Activated T-helper 17 cell treated with anti-CD3 and anti-CD28 coated beads, Interleukin-2, amount 50 U/mL, for 72 hours (primary cell): Measurements from ENCODE around the gene RFX2. TPM values are rescaled to one million over a fixed set of nuclear protein-coding genes. Genes with fewer than 3 reads are reported as not detected.
A peak's percentile ranks its signal among the peaks of the same experiment; 100 is the strongest.

Experiments
- ATAC-seq: fragments of 150-1000 bp; cut with Tn5 transposase; replicated peaks from 2 replicates; pipeline ENCODE4 v1.10.0; 2021; ENCODE audit warnings: mild to moderate bottlenecking, moderate library complexity
- H3K27ac Mint-ChIP-seq: one replicate; pipeline ENCODE4 v1.8.0; 2022; ENCODE audit warnings: mixed read lengths
- H3K27me3 Mint-ChIP-seq: one replicate; pipeline ENCODE4 v1.8.0; 2022; ENCODE audit warnings: mixed read lengths
- H3K36me3 Mint-ChIP-seq: one replicate; pipeline ENCODE4 v1.8.0; 2022; ENCODE audit warnings: low read depth, mild to moderate bottlenecking, mixed read lengths
- H3K4me1 Mint-ChIP-seq: one replicate; pipeline ENCODE4 v1.8.0; 2022; ENCODE audit warnings: mixed read lengths
- H3K4me3 Mint-ChIP-seq: one replicate; pipeline ENCODE4 v1.8.0; 2022; ENCODE audit warnings: mild to moderate bottlenecking, mixed read lengths
- H3K9me3 Mint-ChIP-seq: one replicate; pipeline ENCODE4 v1.8.0; 2022; ENCODE audit warnings: mixed read lengths
- total RNA-seq, 2 donors: library from RNA; stranded (reverse); gene quantifications; one replicate each; pipeline ENCODE4 v1.2.3, GENCODE V29; 2022

RFX2 gene
- 10 to 100 TPM in 1 of 2 donors, 1 to 10 TPM in 1; 9.7 to 20.7 TPM for total RNA-seq

DNA sequence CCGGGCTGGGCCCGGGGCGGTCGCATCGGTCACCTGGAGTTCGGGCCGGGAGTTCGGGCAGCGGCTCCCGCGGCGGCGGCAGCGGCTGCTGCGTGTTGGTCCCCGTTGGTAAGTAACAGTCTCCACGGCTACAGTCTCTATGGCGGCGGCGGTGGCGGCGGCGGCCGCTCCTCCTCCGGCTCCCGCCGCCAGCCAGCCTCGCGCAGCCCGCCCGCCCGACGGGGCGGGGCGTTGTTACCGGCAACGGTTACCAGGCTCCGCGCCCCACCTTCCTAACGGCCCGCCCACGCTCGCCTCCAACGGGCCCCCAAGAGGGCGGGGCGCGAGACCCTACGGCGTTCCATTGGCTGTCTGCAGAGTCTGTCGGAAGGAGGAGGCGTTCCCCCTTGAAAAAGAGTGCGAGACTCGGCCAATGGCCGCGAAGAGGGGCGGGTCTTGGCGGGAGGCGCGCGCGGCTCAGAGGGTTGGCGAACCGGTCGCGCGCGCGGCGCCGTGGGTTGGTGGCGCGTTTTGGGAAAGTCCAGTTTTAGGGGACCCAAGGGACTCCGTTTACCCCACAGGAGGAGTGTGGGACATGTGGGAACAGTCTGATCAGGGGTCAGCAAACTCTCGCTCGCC is at the start of gene RFX2:
Gene RFX2 (minus strand): TSS at position 141 of the 618 bp plus-strand sequence. CDS start 63,004 bp downstream, outside the sequence.
- Mint-ChIP-seq H3K9me3 (no peaks in the 10 kb centered on the region), H3K4me3 (peak within 1 kb of the TSS; percentile 94), H3K27me3 (no peaks in the 10 kb centered on the region), H3K27ac (peak within 1 kb of the TSS; percentile 99), H3K4me1 (peaks cover 23% of the 10 kb centered on the region), H3K36me3 (peaks cover 15% of the 10 kb centered on the region)
- peak; percentile 94 for ATAC-seq

DNA sequence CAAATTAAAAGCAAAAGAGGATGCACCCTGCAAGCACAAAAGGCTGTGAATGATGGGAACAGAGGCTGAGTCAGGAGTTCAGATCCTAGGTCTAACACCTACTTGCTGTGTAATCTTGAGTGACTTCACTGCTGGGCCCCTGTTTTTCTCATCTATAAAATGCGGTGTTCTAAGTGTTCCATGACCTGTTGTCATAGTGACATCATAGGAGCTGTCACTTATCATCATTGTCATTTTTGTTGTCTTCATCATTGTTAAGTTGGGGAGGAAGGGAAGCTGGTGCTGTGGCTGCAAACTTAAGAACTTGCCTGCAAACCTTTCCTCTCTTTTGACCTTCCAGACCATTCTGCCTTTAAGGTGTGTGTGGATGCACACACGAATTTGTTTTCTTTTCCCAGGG is 45.7 kb upstream of the RFX2 start:
- no peak for ATAC-seq
- H3K4me3 Mint-ChIP-seq, result no peak overlapping the region
- H3K27me3 Mint-ChIP-seq, result no peaks in the 10 kb centered on the region
- no peaks in the 10 kb centered on the region for H3K36me3 Mint-ChIP-seq
- no peak overlapping the region for H3K27ac Mint-ChIP-seq
- H3K9me3 Mint-ChIP-seq, result peaks cover 4% of the 10 kb centered on the region
- no peaks in the 10 kb centered on the region for H3K4me1 Mint-ChIP-seq

DNA sequence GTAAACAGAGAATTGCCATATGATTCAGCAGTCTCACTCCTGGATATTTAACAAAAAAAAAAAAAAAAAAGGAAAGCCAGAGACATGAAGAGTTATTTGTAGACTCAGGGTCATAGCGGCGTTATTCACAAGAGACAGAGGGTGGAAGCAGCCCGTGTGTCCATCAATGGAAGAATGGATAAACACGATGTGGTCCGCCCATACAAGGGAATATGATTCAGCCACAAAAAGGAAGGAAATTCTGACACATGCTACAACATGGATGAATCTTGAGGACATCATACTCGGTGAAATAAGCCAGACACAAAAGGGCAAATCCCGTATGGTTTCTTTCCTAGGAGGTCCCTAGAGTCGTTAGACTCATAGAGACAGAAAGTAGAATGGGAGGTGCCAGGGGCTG is 40.0 kb upstream of the RFX2 start:
- ATAC-seq, result no peak
- no peaks in the 10 kb centered on the region for H3K36me3 Mint-ChIP-seq
- H3K27ac Mint-ChIP-seq, result no peak overlapping the region
- H3K9me3 Mint-ChIP-seq, result no peaks in the 10 kb centered on the region
- no peak overlapping the region for H3K4me3 Mint-ChIP-seq
- no peaks in the 10 kb centered on the region for H3K27me3 Mint-ChIP-seq
- no peaks in the 10 kb centered on the region for H3K4me1 Mint-ChIP-seq

DNA sequence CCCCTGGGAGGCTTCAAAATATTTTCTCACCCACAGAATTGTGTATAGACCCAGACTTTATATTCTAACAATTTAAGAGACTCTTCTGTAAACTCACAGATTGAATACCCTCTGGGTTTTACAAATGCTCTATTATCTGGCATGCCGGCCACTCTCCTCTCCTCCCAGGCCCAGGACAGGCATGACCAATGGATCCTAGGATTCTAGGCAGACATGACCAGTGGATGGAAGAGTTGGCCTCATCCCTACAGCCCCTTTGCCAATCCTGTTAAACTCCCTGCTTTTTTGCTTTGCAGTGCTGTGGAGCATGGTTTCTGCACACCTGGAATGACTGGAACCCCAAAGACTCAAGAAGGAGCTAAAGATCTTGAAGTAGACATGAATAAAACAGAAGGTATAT is 30.9 kb upstream of the RFX2 start:
- Mint-ChIP-seq H3K36me3 (no peaks in the 10 kb centered on the region), H3K27me3 (peaks cover 5% of the 10 kb centered on the region), H3K4me3 (no peak overlapping the region), H3K9me3 (no peaks in the 10 kb centered on the region), H3K4me1 (no peaks in the 10 kb centered on the region), H3K27ac (no peak overlapping the region)
- ATAC-seq, result no peak

DNA sequence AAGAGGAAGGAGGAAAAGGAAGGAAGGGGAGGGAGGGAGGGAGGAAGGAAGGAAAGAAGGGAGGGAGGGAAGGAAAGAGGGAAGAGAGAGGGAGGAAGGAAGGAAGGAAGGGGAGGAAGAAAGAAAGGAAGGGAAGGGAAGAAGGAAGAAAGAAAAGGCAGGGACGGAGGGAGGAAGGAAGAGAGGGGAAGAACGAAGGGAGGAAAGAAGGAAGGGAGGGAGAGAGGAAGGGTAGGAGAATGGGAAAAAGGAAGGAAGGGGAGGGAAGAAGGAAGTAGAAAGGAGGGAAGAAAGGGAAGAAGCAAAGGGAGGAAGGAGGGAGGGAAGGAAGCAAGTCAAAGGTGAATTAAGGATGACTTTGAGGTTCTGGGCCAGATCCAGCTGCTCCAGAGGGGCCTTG is 28.2 kb upstream of the RFX2 start:
- H3K4me3 Mint-ChIP-seq, result no peak overlapping the region
- no peak for ATAC-seq
- no peak overlapping the region for H3K27ac Mint-ChIP-seq
- no peaks in the 10 kb centered on the region for H3K36me3 Mint-ChIP-seq
- no peaks in the 10 kb centered on the region for H3K9me3 Mint-ChIP-seq
- H3K4me1 Mint-ChIP-seq, result no peaks in the 10 kb centered on the region
- peaks cover 3% of the 10 kb centered on the region for H3K27me3 Mint-ChIP-seq

DNA sequence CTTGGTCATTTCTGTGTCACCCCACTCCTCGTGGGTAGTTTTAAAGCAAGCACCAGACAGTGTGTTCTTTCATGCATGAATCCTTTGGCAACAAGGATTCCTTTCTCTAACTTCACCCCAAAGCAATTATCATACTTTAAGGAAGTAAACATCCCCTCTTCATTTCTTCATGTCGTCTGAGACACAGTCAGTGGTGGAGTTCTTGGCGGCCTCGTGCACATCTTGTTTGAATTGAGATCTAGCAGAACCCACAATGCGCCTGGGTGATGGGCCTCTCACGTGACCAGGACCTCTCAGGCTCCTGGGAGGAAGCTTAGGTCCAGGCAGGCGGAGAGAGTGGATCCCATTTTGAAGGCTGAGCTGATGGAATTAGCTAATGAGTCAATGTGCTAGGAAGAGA is 27.8 kb upstream of the RFX2 start:
- Mint-ChIP-seq H3K4me3 (no peak overlapping the region), H3K27me3 (peaks cover 3% of the 10 kb centered on the region), H3K4me1 (no peaks in the 10 kb centered on the region), H3K27ac (no peak overlapping the region), H3K9me3 (no peaks in the 10 kb centered on the region), H3K36me3 (no peaks in the 10 kb centered on the region)
- no peak for ATAC-seq

DNA sequence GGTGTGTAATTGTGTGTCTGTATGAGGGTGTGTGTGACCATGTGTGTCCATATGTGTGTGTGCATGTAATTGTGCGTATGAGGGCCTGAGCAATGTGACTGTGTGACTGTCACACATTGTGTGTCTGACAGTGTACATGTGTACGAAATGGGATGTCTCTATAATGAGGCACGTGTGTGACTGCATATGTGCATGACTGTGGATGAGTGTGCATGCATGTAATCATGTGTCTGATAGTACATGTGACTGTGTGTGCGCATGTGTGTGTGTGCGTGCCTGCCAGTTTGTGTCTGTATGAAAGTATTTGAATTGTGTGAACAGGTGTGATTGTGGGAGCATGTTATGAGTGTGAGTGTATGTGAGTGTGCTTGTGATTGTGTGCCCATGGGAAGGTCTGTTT is 22.9 kb upstream of the RFX2 start:
- H3K36me3 Mint-ChIP-seq, result no peaks in the 10 kb centered on the region

DNA sequence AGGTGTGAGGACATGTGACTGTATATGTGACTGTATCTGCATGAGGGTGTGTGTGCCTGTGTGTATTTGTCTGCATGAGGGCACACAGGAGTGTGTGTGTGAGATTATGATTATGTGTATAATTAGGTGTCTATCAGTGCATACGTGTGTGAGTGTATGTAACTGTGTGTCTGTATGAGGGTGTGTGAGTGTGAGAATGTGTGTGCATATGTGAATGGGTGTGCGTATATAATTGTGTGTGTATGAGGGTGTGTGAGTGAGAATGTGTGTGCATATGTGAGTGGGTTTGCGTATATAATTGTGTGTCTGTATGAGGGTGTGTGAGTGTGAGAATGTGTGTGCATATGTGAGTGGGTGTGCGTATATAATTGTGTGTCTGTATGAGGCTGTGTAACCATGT is 22.2 kb upstream of the RFX2 start:
- Mint-ChIP-seq H3K27ac (no peak overlapping the region), H3K36me3 (no peaks in the 10 kb centered on the region), H3K4me3 (no peak overlapping the region), H3K9me3 (no peaks in the 10 kb centered on the region), H3K4me1 (no peaks in the 10 kb centered on the region), H3K27me3 (no peaks in the 10 kb centered on the region)
- ATAC-seq, result no peak

More for the DNA sequence above, 22.9 kb upstream of the RFX2 start:
- Mint-ChIP-seq H3K27ac (no peak overlapping the region), H3K27me3 (peaks cover 2% of the 10 kb centered on the region), H3K4me1 (no peaks in the 10 kb centered on the region), H3K9me3 (no peaks in the 10 kb centered on the region), H3K4me3 (no peak overlapping the region)
- ATAC-seq, result no peak

DNA sequence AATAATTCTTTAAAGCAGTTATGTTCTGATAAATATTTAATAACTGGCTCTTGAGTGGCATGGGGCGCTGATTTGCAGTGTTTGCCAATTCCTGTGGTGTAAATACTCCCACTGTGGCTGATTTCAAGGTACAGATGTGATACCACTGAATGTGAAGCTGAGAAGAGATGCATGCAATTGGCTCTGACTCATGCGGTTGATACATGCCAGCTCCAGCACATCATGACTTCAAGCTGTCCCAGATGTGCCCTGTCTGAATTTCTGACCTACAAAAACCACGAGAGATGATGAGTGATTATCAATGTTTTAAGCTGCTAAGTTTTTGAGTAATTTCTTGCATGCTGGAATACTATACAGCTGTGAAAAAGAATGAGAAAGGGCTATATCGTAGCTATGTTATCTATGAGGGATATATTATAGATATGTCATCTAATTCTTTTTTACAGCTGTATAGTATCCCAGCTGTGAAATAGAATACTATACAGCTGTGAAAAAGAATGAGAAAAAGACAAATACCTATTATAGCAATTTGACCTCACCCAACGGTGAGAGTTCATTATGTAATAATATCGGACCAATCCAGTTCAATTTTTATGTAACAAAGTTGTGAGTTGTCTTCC is 17.5 kb upstream of the RFX2 start:
- no peaks in the 10 kb centered on the region for H3K27me3 Mint-ChIP-seq
- H3K27ac Mint-ChIP-seq, result no peak overlapping the region
- no peaks in the 10 kb centered on the region for H3K36me3 Mint-ChIP-seq
- H3K4me1 Mint-ChIP-seq, result no peaks in the 10 kb centered on the region
- H3K4me3 Mint-ChIP-seq, result no peak overlapping the region
- ATAC-seq, result peak; percentile 29
- no peaks in the 10 kb centered on the region for H3K9me3 Mint-ChIP-seq

DNA sequence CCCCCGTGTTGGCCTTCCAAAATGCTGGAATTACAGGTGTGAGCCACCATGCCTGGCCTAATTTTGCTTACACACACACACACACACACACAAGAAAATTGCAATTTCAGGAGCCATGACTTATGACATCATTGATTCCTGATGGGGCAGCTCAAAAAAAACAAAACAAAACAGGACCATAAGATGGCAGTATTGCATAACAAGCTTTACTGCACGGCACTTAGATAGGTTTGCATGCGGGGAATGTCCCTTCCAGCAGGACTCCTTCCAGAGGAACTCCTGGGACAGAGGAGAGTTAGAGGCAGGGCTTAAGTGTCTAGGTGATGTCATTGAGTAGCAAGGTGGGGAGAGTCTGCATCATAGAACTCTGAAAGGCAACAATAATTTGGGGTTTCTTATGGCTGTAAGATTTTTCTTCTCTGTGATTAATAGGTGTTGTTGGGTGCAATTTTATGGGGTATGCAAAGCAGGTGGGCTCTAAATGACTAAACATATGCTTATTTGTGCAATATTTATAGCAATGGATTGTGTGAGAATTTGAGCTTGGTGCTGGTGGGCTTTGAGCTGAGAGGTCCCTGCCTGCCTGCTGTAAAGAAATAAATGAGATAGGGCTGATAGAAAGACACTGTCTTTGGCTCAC is 16.2 kb upstream of the RFX2 start:
- Mint-ChIP-seq H3K9me3 (no peaks in the 10 kb centered on the region), H3K4me1 (no peaks in the 10 kb centered on the region), H3K36me3 (no peaks in the 10 kb centered on the region), H3K27ac (no peak overlapping the region), H3K4me3 (no peak overlapping the region), H3K27me3 (no peaks in the 10 kb centered on the region)
- peak; percentile 67 for ATAC-seq

DNA sequence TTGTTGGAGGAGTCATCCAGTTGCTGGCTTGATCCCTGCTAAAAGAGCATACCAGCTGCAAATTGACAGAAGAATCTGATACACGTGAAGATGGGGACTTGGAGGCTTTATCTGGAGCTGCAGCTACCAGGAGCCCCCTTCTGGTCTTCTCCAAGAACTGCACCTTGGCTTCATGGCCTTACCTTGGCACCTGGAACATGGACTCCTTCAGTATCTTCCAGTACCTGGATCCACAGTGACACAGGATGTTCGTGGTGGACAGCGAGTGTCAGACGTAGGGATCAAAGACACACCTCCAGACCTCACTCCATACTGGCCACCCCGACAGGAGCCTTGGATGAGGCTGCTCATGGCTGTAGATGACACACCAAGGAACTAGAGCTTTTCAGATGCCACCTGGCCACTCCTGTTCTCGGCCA is 15.3 kb upstream of the RFX2 start:
- Mint-ChIP-seq H3K9me3 (no peaks in the 10 kb centered on the region), H3K36me3 (no peaks in the 10 kb centered on the region), H3K4me3 (no peak overlapping the region), H3K4me1 (no peaks in the 10 kb centered on the region), H3K27me3 (no peaks in the 10 kb centered on the region), H3K27ac (no peak overlapping the region)
- ATAC-seq, result peak; percentile 81

DNA sequence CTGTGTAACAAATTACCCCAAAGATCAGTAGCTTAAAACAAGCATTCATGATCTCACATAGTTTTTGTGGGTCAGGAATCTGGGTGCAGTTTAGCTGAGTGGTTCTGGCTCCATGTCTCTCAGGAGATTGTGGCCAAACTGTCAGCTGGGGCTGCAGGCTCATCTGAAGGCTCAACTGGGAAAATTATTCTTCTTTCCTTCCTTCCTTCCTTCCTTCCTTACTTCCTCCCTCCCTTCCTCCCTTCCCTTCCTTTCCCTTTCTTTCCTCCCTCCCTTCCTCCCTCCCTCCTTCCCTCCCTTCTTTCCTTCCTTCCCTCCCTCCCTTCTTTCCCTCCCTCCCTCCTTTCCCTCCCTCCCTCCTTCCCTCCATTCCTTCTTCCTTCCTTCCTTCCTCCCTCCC is 8.7 kb upstream of the RFX2 start:
- Mint-ChIP-seq H3K9me3 (no peaks in the 10 kb centered on the region), H3K4me1 (no peaks in the 10 kb centered on the region), H3K27me3 (peaks cover 3% of the 10 kb centered on the region), H3K4me3 (no peak overlapping the region), H3K36me3 (no peaks in the 10 kb centered on the region), H3K27ac (no peak overlapping the region)
- no peak for ATAC-seq

DNA sequence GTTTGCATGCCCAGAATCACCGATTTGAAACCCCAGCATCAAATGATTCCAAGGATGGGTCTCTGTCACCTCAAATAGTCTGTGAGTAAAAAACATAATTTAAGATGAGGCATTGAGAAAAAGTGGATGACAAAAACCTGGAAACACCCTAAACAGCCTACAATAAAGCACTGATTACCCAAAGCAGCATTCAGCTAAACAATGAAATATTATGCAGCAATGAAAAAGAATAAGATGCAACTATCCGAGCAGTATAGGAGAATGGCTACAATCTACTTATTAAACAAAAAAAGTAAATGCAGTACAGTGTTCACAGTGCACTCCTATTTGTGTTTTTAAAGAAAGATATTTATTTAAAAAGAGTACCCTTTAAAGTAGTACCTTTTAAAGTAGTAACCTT is 7.7 kb upstream of the RFX2 start:
- no peak for ATAC-seq
- Mint-ChIP-seq H3K36me3 (no peaks in the 10 kb centered on the region), H3K27ac (no peak overlapping the region), H3K9me3 (no peaks in the 10 kb centered on the region), H3K4me3 (no peak overlapping the region), H3K27me3 (peaks cover 3% of the 10 kb centered on the region), H3K4me1 (no peaks in the 10 kb centered on the region)

DNA sequence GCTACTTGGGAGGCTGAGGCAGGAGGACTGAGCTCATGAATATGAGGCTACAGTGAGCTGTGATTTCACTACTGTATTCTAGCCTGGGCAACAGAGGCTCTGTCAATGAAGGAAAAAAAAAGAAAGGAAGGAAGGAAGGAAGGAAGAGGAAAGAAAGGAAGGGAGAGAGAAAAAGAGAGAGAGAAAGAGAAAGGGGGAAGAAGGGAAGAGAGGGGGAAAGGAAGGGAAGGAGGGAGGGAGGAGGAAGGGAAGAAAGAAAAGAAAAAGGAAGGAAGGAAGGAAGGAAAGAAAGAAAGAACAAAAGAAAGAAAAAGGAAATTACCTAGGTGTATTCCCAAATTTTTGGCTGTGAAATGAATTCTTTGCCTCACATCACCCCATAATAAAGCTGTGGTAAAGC is 7.2 kb upstream of the RFX2 start:
- H3K4me3 Mint-ChIP-seq, result no peak overlapping the region
- H3K4me1 Mint-ChIP-seq, result no peaks in the 10 kb centered on the region
- no peak overlapping the region for H3K27ac Mint-ChIP-seq
- H3K36me3 Mint-ChIP-seq, result no peaks in the 10 kb centered on the region
- H3K27me3 Mint-ChIP-seq, result peaks cover 3% of the 10 kb centered on the region
- H3K9me3 Mint-ChIP-seq, result no peaks in the 10 kb centered on the region
- no peak for ATAC-seq

DNA sequence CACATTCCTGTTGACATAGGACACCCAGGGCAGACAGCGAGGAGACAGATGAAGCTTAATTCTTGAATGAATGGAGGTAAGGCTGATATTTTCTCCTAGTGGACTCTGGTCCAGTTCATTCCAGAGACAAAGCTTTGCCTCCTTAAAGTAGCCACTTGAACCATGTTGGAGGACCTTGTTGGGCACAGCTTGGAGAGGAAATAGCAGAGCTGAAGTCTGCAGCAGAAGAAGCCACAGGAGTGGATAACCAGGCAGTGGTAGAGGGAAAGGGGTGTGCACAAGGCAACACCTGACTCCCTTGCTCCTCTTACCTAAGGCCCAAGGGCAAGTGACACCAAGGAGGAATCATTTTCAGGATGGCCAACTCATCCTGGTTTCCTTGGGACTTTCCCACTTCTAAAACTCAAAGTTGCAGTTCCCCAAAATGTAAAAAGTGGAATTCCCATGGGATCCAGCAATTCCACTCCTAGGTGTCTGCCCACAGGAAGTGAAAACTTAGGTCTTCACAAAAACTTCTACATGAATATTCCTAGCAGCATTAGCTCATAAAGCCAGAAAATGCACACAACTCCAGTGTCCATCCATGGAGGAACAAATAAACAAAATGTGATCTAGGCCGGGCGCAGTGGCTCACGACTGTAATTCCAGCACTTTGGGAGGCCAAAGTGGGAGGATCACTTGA is 6.6 kb upstream of the RFX2 start:
- Mint-ChIP-seq H3K4me3 (no peak overlapping the region), H3K27ac (no peak overlapping the region), H3K9me3 (no peaks in the 10 kb centered on the region), H3K36me3 (no peaks in the 10 kb centered on the region), H3K27me3 (peaks cover 3% of the 10 kb centered on the region), H3K4me1 (no peaks in the 10 kb centered on the region)
- ATAC-seq, result no peak
